Testis (tissue), 2 donors: ENCODE data around the gene UGT1A10.

Experiments
- CTCF ChIP-seq, 3 experiments: fragments of 450-650 bp in 2 of 3; fragments of 200-600 bp in 1 of 3; sonication (generic) in 1 of 3; IDR thresholded peaks; one replicate each; pipeline ENCODE4 v1.5.1; 2016 to 2019; ENCODE audit warnings: antibody characterized with exemption in 3 of 3, mild to moderate bottlenecking in 2 of 3, moderate library complexity in 1 of 3
- POLR2A ChIP-seq: fragments of 450-650 bp; IDR thresholded peaks from one replicate; pipeline ENCODE4 v1.6.1; 2017; ENCODE audit warnings: antibody characterized with exemption, mild to moderate bottlenecking, moderate library complexity

- no peak for TF ChIP-seq CTCF (IDR thresholded peaks at IDR 0.05)
- no peak for TF ChIP-seq POLR2A
Observed at GRCh38 chr2:233688341-233688740, 52.1 kb downstream of the UGT1A10 start.
